ENCODE data around the gene TTC1.
"Not testable (repeated sequence)": the region's sequence is repeated elsewhere in the genome, so short reads cannot be mapped to it uniquely, and the experiment has no call there.

The TTC1 gene

DNA sequence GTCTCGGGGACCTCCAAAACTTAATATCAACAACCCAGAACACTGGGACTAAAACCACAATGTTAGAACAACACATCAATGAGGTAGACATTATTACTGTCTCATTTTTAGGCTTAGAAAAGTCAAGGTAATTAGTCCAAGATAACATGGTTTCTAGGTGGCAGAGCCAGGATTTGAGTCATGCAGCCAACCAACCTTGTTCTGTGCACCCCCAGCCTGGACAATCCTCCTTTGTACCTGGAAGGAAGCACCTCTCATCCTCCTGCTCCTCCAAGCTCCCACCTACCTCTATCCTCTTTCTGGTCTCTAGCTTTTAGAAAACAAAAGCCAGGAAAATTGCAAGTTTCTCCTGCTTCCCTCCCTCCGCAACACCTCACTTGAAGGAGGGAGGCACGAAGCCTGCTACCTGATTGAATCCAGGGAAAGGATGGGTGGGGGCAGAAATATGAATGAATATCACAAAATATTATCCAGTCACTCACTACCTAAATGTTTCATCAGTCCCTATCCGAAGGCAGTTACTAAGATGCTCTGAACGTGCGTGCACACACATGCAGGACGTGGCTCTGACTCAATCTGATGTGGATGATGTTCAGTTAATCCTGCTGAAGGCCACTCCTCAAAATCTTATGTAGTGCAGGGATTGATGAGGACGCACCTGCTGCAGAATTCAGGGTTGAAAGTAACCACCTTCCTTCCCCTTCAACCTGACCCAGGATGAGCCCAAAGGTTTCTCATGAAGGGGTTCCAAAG is 26.3 kb upstream of the TTC1 start:
- peaks cover 13% of the 10 kb centered on the region for H3K27me3 Mint-ChIP-seq
- no peaks in the 10 kb centered on the region for H3K9me3 Mint-ChIP-seq
- ATAC-seq = no peak
- H3K36me3 Mint-ChIP-seq = no peaks in the 10 kb centered on the region
- H3K27ac Mint-ChIP-seq = no peak overlapping the region
- peaks cover 7% of the 10 kb centered on the region for H3K4me1 Mint-ChIP-seq
- no peak overlapping the region for H3K4me3 Mint-ChIP-seq

DNA sequence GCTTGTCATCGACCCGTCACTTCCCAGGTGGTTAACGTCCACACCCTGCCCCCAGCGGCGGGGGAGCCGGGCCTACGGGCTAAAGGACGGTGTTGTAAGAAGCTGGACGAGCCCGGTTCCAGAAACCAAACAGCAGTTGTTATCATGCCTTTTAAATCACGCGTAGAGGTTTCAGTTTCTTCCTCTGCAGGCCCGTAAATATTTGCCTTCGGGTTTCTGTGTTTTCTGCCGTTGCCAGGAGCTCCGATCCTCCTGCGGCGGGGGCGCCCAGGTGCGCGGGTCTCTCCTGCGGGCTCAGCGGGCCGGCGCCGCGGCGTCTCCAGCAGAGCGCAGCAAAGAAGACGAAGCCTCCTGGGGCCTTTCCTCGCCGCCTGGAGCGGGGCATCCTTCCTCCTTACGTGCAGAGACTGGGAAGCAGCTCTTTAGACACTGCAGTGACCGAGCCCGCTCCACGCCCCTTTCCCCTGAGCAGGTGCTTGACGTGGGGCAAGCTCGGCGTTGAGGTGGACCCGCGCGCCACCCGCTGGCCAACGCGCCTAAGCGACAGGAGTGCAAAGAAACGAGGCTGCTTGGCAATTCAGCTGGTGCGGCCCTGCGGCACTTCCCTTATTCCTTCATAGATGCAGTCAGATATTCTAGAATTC is 21.8 kb upstream of the TTC1 start:
- H3K27ac Mint-ChIP-seq = peak overlapping the region; percentile 19
- peak; percentile 96 for ATAC-seq
- H3K9me3 Mint-ChIP-seq = no peaks in the 10 kb centered on the region
- peak overlapping the region; percentile 72 for H3K4me3 Mint-ChIP-seq
- H3K36me3 Mint-ChIP-seq = no peaks in the 10 kb centered on the region
- H3K4me1 Mint-ChIP-seq = peaks cover 10% of the 10 kb centered on the region
- peaks cover 13% of the 10 kb centered on the region for H3K27me3 Mint-ChIP-seq

DNA sequence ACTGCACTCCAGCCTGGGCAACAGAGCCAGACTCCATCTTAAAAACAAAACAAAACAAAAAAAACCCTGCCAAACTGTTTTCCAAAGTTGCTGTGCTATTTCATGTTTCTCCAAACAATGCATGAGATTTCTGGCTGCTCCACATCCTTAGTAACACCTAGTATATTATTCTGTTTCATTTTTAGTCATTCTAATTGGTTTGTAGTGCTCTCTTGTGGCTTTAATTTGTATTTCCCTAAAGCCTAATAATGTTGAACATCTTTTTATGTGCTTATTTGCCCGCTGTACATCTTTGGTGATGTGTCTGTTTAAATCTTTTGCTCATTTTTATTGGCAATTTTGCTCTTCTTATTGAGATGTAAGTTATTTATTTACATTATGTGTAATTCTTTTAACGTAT is 18.4 kb upstream of the TTC1 start:
- no peak overlapping the region for H3K4me3 Mint-ChIP-seq
- no peaks in the 10 kb centered on the region for H3K36me3 Mint-ChIP-seq
- no peak for ATAC-seq
- no peak overlapping the region for H3K27ac Mint-ChIP-seq
- peaks cover 23% of the 10 kb centered on the region for H3K27me3 Mint-ChIP-seq
- H3K4me1 Mint-ChIP-seq = peaks cover 10% of the 10 kb centered on the region
- peaks cover 3% of the 10 kb centered on the region for H3K9me3 Mint-ChIP-seq

DNA sequence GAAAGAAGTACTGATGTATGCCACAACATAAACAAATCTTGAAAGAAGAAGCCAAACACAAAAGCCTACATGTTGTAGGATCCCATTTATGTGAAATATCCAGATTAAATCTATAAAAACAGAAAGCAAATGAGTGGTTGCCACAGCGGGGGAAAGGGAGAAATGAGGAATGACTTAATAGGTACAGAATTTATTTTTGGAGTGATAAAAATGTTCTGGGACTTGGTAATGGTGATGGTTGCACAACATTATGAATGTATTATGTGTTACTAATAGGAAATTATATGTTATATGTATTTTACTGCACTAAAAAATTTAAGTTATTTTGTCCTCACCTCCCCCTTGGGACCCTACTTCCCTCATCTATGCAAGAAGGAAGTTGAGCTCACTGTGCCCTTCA is 16.4 kb upstream of the TTC1 start:
- ATAC-seq = no peak

DNA sequence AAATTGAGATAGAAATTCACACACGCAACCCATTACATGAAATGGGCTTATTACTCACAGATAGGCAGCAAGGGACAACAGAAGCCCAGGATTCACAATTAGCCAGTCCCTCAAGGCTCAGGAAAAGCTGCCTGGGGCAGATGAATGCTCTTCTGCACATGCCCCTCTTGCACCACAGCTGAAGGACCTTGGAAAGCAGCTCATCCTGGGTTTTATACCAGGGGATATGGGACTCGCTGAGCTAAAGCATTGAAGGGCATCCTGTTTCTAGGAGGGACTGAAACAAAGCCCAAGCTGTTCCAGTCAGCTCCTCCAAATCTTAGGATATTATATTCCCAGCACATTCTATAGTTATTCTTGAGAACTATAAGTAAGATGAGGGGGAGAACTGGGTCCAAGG is 15.7 kb upstream of the TTC1 start:
- H3K36me3 Mint-ChIP-seq = no peaks in the 10 kb centered on the region
- ATAC-seq = no peak
- peaks cover 3% of the 10 kb centered on the region for H3K9me3 Mint-ChIP-seq
- H3K27me3 Mint-ChIP-seq = peaks cover 23% of the 10 kb centered on the region
- no peaks in the 10 kb centered on the region for H3K4me1 Mint-ChIP-seq
- H3K27ac Mint-ChIP-seq = no peak overlapping the region
- H3K4me3 Mint-ChIP-seq = no peak overlapping the region

More for the DNA sequence above, 16.4 kb upstream of the TTC1 start:
- Mint-ChIP-seq H3K4me3 (no peak overlapping the region), H3K27me3 (peaks cover 23% of the 10 kb centered on the region), H3K9me3 (peaks cover 3% of the 10 kb centered on the region), H3K4me1 (peaks cover 3% of the 10 kb centered on the region), H3K36me3 (no peaks in the 10 kb centered on the region), H3K27ac (no peak overlapping the region)

DNA sequence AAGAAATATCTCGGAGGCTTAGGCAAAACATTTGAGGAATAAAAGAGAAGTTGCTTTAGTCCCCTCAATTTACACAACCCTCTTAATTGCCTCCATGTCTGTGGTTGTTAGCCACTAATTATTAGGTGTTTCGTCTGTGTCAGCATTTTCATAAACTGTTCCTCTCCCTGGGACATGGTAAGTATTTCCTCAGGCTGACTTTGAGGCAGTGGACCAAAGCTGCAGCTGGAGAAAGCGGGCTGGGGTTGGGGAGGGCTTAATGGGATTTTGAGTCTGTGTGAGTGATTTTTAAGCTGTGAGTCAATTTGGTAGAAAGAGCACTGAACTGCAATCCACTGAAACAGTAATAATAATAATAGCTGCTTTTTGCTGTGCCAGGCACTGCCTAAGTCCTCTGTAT is 13.0 kb upstream of the TTC1 start:
- Mint-ChIP-seq H3K27me3 (peaks cover 23% of the 10 kb centered on the region), H3K27ac (no peak overlapping the region), H3K36me3 (no peaks in the 10 kb centered on the region), H3K4me1 (no peaks in the 10 kb centered on the region), H3K9me3 (peaks cover 3% of the 10 kb centered on the region), H3K4me3 (no peak overlapping the region)
- ATAC-seq = no peak

DNA sequence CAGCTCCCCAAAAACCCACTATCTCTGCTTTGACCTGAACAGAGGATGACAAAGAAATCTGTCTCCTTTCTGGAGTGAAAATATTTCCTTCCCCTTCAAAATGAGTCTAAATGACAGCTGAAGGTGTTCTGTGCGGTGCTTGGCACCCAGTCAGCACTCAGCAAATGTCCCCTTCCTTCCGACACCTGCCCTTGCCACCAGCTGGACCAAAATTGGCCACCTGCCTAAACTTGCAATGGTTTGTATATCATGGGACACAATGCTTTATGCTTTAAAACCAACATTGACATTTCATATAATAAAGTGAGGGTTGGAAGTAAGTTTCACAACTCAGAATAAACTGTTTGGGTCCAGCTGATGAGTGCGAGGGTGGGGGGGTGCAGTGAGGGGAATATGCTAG is 7.5 kb upstream of the TTC1 start:
- no peak overlapping the region for H3K4me3 Mint-ChIP-seq
- ATAC-seq = no peak
- H3K9me3 Mint-ChIP-seq = no peaks in the 10 kb centered on the region
- H3K36me3 Mint-ChIP-seq = no peaks in the 10 kb centered on the region
- H3K27me3 Mint-ChIP-seq = peaks cover 22% of the 10 kb centered on the region
- no peaks in the 10 kb centered on the region for H3K4me1 Mint-ChIP-seq
- H3K27ac Mint-ChIP-seq = no peak overlapping the region

DNA sequence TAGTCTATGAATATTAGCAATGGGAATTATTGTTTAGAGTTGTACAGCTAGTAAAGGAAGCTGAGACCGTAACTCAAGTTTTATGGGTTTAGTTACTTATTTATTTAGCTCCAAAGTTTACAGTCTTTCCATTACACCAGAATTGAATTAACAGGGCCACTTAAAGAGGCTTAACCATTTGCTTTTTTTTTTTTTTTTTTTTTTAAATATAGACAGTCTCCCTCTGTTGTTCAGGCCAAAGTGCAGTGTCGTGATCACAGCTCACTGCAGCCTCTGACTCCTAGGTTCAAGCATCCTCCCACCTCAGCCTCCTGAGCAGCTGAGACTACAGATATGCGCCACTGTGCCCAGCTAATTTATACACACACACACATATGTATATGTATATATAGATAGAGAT is 1.4 kb upstream of the TTC1 start:
- H3K4me1 Mint-ChIP-seq = peaks cover 24% of the 10 kb centered on the region
- H3K36me3 Mint-ChIP-seq = peaks cover 16% of the 10 kb centered on the region
- H3K27ac Mint-ChIP-seq = no peak overlapping the region
- H3K27me3 Mint-ChIP-seq = peaks cover 7% of the 10 kb centered on the region
- no peaks in the 10 kb centered on the region for H3K9me3 Mint-ChIP-seq
- no peak overlapping the region for H3K4me3 Mint-ChIP-seq
- ATAC-seq = no peak

DNA sequence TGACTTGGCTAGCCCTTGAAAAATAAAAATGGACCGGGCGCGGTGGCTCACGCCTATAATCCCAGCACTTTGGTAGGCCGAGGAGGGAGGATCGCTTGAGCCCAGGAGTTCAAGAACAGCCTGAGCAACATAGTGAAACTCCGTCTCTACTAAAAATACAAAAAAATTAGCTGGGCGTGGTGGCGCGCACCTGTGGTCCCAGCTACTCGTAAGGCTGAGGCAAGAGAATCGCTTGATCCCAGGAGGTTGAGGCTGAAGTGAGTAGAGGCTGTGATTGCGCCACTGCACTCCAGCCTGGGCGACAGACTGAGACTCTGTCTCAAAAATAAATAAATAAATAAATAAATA is 436 bp upstream of the TTC1 start:
- H3K9me3 Mint-ChIP-seq, H3K27me3 Mint-ChIP-seq, ATAC-seq: not testable (repeated sequence)
- peaks cover 24% of the 10 kb centered on the region for H3K4me1 Mint-ChIP-seq
- H3K27ac Mint-ChIP-seq = peak overlapping the region; percentile 91
- H3K36me3 Mint-ChIP-seq = peaks cover 16% of the 10 kb centered on the region
- peak overlapping the region; percentile 4 for H3K4me3 Mint-ChIP-seq

DNA sequence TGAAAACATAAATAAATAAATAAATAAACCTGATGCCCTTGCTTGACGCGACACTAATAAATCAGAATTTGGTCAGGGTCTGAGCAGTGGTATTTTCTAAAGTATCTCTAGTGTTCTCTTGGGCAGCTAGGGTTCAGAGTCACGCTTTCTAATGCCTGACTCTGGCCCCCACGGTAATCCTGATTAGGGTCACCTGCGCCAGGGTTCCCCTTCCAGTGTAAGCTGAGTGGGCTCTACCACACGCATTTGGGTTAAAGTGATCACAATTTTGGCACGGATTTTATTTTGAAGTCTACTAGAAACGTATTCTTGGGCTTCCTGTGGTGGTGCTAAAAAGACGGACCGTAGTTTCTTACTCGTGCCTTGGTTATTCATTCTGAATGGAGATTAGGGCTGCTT is 651 bp downstream of the TTC1 start:
- no peaks in the 10 kb centered on the region for H3K9me3 Mint-ChIP-seq
- no peak for ATAC-seq
- H3K4me3 Mint-ChIP-seq = peak overlapping the region; percentile 89
- H3K27me3 Mint-ChIP-seq = no peaks in the 10 kb centered on the region
- peak overlapping the region; percentile 91 for H3K27ac Mint-ChIP-seq
- H3K36me3 Mint-ChIP-seq = peaks cover 16% of the 10 kb centered on the region
- peaks cover 24% of the 10 kb centered on the region for H3K4me1 Mint-ChIP-seq

DNA sequence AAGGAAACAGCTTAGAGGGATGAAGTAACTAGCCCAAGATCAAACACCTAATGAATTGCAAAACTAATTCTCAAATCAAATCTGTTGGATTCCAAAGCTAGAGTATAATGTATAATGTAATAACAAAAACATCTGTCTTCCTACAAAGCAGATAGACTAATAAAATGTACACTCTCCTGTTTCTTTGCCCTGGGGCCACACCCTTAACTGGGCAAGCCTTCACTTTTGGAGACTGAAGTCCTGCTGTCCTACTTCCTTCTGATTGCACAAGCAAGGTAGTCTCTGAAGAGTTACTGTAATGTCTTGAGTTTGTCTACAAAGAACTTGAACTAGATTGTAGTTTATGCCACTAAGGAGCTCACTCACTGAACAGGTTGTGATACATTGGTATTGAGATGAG is 2.5 kb downstream of the TTC1 start:
- Mint-ChIP-seq H3K4me1 (peaks cover 24% of the 10 kb centered on the region), H3K9me3 (no peaks in the 10 kb centered on the region), H3K27me3 (no peaks in the 10 kb centered on the region), H3K27ac (no peak overlapping the region), H3K36me3 (peaks cover 16% of the 10 kb centered on the region), H3K4me3 (no peak overlapping the region)
- no peak for ATAC-seq

DNA sequence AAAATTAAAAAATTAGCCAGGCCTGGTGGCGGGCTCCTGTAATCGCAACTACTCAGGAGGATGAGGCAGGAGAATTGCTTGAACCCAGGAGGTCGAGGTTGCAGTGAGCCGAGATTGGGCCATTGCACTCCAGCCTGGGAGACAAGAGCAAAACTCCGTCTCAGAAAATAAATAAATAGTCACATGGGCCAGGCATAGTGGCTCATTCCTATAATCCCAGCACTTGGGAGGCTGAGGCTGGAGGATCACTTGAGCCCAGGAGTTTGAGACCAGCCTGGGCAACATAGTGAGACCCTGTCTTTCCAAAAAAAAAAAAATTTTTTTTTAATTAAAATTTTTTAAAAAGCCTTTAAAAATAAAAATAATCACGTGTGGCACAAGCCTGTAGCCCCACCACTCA is 5.3 kb downstream of the TTC1 start:
- H3K27ac Mint-ChIP-seq, H3K27me3 Mint-ChIP-seq, H3K9me3 Mint-ChIP-seq, ATAC-seq, H3K4me3 Mint-ChIP-seq: not testable (repeated sequence)
- peaks cover 24% of the 10 kb centered on the region for H3K4me1 Mint-ChIP-seq
- peaks cover 37% of the 10 kb centered on the region for H3K36me3 Mint-ChIP-seq

DNA sequence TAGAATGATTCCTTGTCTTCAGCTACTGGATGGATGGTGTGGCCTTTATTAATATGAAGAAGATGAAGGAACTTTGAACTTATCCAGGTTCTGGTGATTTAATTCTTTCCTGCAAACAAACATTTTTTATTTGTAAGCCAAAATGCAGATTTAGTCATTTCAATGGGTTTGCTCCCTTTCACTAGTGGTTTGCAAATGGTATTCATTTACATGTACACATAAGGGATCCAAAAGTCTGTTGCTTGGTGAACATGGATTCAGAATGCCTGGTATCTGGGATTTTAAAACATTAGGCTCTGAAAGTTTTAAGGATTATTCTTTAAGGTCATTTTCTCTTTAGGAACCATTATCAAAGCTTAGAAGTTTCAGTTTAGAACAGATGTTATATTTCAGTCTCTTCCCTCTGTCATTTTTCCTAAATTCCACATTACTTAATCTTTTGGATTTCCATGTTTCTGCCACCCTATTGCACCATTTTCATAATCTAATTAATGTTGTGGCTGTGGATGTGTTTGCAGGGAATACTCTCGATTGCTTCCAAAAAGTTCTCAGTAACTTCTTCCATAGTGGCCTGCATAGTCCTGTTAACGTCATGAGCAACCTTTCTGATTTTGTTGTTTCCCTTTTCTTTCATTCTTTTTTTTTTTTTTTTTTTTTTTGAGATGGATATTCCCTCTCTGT is 10.1 kb downstream of the TTC1 start:
- Mint-ChIP-seq H3K36me3 (peaks cover 37% of the 10 kb centered on the region), H3K27me3 (no peaks in the 10 kb centered on the region), H3K4me3 (no peak overlapping the region), H3K27ac (no peak overlapping the region), H3K4me1 (peaks cover 18% of the 10 kb centered on the region), H3K9me3 (no peaks in the 10 kb centered on the region)
- no peak for ATAC-seq

DNA sequence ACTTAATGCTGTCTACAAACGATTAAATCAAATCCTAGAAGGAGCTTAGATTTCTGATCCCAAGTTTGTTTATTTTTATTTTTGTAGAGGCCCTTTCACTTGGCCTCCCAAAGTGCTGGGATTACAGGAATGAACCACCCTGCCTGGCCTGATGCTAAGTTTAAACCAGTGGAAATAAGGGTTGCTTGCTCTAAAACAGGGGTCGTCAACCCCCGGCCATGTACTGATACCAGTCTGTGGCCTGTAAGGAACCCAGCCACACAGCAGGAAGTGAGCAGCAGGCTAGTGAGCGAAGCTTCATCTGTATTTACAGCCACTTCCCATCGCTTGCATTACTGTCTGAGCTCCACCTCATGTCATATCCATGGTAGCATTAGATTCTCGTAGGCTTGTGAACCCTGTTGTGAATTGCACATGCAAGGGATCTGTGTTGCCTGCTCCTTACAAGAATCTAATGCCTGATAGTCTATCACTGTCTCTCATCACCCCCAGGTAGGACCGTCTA is 11.4 kb downstream of the TTC1 start:
- Mint-ChIP-seq H3K4me3 (no peak overlapping the region), H3K4me1 (peaks cover 18% of the 10 kb centered on the region)
- ATAC-seq = no peak

DNA sequence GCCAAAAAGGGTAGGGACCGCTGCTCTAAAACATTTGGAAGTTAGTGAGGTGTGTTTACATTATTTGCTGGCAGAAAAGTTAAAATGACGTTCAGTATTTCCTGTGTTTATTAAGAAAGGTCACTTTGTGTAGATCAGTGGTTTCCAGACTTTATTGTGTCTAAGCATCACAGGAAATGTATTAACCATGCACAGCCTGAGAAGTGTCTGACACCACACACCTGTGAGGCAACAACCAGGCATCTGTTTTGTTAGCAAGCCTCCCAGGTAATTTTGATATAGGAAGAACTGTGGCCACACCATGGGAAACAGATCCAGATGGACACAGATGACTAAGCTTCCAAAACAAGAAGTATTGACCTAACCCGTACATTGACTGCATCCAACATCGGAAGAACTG is 12.0 kb downstream of the TTC1 start:
- no peak for ATAC-seq
- no peaks in the 10 kb centered on the region for H3K27me3 Mint-ChIP-seq
- H3K4me3 Mint-ChIP-seq = no peak overlapping the region
- no peak overlapping the region for H3K27ac Mint-ChIP-seq
- peaks cover 42% of the 10 kb centered on the region for H3K36me3 Mint-ChIP-seq
- H3K4me1 Mint-ChIP-seq = peaks cover 23% of the 10 kb centered on the region
- no peaks in the 10 kb centered on the region for H3K9me3 Mint-ChIP-seq

More for the DNA sequence above, 11.4 kb downstream of the TTC1 start:
- Mint-ChIP-seq H3K36me3 (peaks cover 37% of the 10 kb centered on the region), H3K27ac (no peak overlapping the region), H3K9me3 (no peaks in the 10 kb centered on the region), H3K27me3 (no peaks in the 10 kb centered on the region)
